HG02678 (cell line): ENCODE data around the gene SLC6A12.
"Not testable (repeated sequence)": the region's sequence is repeated elsewhere in the genome, so short reads cannot be mapped to it uniquely, and the experiment has no call there.

Experiments
- ATAC-seq: cut with Tn5 transposase; IDR thresholded peaks from one replicate; pipeline ENCODE4 v1.9.1; 2021; ENCODE audit warnings: mild to moderate bottlenecking, moderate library complexity; ENCODE audit not compliant: unreplicated experiment

The SLC6A12 gene

DNA sequence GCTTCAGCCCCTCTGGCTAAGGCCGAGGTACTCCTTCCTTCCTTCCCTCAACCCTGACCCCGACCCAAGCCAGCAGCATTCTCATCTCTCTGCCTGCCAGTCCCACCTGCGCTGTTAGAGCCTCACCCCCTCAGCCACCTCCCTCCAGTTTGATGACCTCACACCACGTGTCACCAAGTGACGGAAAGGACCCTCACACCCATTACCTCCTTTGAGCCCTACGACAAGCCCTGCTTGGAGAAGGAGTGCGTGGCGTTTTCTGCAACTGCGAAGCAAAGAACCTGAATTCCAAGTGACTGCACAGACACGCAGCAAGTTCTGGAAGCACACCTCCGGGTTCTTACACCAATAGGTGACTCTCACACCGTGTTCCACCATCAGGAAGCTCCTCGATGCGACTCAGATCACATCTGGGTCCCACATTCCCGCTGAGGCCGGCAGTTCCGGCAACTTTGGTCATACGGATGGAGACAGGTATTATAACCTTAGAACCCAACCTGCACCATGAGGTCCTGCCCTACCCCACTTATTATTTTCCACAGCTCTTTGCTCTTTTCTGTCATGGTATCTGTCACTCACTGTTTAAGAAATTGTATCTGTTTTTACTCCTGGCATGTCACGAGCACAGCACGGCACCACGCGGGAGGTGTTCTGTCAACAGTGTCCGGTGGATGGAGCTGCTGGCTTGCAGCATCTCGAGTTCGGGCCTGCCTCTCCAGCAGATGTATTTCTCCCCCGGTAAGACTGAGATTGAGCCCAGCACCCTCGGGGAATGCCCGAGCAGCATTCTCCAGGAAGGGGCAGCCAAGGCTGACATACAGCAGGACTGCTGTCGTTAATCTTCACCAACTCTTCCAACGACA is 5.0 kb upstream of the SLC6A12 start:
- ATAC-seq: no peak

- ATAC-seq: no peak
Measured at GRCh38 chr12:218221-218620, 4.3 kb upstream of the SLC6A12 start.

DNA sequence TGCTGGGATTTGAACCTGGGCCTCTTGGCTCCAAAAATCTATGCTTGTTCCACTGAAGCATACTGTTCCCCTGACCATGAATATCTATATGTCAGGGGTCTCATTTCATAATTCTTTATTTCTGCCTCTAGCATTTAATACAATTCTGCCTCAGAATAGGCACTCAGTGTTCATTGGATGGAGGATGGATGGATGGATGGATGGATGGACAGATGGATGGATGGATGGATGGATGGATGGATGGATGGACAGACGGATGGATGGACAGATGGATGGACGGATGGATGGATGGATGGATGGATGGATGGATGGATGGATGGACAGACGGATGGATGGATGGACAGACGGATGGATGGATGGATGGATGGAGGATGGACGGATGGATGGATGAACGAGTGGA is 3.1 kb upstream of the SLC6A12 start:
- ATAC-seq: not testable (repeated sequence)

- no peak for ATAC-seq
Measured at GRCh38 chr12:215116-215515, 1.2 kb upstream of the SLC6A12 start.

DNA sequence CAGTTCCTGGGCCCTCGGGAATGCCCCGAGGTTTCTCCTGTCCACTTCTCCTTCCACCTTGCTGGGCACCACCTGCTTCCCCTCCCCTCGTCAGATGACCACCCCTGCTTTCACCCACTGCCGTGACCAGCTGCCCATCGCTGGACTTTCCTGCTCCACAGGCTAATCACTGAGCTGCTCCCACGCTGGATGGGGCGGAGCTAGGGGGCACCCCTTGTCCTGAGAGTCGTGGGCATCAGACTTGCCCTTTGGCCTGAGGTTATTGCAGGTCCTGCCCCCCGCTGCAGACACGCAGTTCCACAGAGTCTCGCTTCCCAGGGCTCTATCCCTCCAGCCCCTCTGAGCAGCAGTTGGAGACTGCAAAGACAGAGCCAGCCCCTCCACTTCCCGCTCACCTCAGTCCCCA is 427 bp downstream of the SLC6A12 start:
- ATAC-seq: no peak

DNA sequence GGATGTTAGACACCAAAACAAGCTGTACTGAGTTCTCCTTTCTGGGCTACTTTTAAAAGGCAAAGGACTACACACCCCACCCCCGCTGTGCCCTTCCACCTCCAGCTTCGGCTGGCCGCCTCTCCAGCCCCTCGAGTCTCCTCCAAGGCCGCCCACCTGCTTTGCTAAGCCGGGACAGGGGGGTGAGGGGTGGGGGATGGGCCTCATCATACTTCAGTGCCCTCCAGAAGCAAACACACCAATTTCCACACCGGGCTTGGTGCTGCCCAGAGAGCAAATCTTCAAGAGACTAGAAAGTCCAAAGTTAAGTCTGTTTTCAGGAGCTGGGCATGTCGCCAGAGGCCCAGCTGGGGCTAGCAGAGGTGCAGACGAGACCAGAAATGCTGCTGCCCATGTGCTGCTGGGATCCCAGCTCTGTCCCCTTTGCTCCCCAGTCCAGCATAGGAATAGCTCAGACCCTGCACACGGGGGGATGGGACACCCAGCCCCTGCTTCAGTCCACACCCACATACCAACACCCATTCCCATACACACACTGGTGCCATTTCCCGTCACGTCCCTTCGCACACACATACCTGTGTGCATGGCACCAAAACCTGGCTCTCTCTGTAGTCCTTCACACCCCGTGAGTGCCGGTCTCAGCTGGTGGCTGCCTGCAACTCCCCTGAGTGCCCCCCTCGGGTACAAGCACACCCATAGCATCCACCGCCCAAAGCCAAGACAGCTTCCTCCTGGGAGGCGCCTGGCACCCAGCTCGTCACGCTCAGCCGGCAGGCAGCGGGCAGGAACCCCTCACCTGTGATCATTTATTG is 1.0 kb downstream of the SLC6A12 start:
- ATAC-seq: no peak

- no peak for ATAC-seq
Measured at GRCh38 chr12:212415-212714, 1.6 kb downstream of the SLC6A12 start.

- no peak for ATAC-seq
Measured at GRCh38 chr12:211639-212414, 2.1 kb downstream of the SLC6A12 start.

- ATAC-seq: no peak
Measured at GRCh38 chr12:211142-211465, 2.9 kb downstream of the SLC6A12 start.

GRCh38 chr12:210277-211141 is 3.4 kb downstream of the SLC6A12 start:
- no peak for ATAC-seq

GRCh38 chr12:209851-210250 is 4.1 kb downstream of the SLC6A12 start:
- ATAC-seq: no peak

GRCh38 chr12:209246-209645 is 4.7 kb downstream of the SLC6A12 start:
- no peak for ATAC-seq

GRCh38 chr12:208813-209212 is 5.1 kb downstream of the SLC6A12 start:
- no peak for ATAC-seq

DNA sequence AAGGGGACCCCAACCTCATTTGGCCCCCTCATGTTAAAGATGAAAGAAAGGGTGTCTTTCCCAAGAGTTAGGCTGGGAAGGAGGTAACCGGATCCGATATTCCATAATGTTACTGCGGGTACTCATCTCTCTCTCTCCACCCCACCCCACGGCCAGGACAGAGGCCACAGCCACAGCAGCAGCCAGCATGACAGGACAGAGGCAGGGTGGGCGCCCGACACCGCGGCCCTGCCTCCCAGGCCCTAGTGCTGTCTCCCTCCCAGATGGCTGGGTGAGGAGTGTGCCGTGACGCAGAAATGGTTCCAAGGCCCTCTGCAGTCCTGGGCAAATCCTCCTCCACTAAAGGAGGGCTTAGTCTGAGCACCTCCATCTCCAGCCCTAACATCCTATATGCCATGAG is 6.2 kb downstream of the SLC6A12 start:
- ATAC-seq: no peak

- ATAC-seq: no peak
Measured at GRCh38 chr12:206746-207440, 7.1 kb downstream of the SLC6A12 start.

GRCh38 chr12:205026-205425 is 8.9 kb downstream of the SLC6A12 start:
- ATAC-seq: no peak

DNA sequence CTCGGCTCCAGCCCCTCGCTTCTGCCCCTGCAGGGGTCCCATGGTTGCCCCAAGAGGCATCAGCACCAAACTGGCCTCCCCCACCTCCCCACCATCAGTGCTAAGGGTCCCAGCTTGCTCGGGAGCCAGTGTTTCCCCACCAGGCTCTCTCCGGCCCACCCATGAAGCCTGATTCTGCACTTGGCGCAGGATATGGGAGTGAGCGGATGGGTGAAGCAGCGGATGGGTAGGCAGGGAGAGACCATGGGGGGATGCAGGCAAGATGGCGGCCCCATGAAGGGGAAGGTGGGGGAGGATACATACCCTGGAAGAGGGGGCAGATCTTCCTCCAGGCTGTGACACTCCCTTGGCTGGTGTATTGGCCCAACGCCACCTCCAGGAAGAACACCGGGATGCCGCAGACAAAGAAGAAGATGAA is 9.7 kb downstream of the SLC6A12 start:
- no peak for ATAC-seq

DNA sequence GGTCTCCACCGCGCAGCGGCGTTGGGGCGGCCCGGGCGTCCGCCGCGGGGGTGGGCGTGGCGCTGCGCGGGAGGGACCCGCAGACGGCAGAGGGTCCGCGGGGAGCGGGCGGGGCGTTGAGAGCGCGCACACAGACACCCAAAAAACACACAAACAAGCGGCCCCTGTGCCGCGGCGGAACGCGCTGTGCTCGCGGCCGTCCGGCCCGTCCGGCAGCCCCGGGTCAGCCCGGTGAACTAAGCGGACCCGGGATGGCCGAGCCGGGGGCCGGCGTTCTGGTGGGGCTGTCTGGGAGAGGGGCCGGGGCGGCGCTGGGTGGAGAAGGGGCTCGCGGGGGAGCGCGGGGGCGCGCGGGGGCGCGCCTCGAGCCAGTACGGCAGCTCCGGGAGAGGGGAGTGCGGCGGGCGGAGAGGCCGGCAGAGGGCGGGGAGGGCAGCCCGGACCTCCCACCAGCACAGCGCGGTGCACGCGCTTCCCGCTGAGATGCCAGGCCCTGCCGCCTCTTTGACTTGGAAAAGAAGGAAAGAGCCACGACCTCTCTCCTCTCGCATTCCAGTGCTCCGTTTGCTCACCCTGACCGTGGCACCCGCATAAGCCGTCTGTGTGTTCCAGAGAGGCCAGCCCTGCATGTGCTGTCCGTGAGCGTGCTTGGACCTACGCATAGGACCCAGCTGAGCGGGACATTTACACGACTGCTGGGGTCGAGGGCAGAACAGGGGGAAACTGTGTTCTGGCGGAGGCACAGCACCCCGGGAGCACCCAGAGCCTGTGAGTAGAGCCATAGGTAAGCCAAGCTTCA is 10.3 kb downstream of the SLC6A12 start:
- no peak for ATAC-seq

DNA sequence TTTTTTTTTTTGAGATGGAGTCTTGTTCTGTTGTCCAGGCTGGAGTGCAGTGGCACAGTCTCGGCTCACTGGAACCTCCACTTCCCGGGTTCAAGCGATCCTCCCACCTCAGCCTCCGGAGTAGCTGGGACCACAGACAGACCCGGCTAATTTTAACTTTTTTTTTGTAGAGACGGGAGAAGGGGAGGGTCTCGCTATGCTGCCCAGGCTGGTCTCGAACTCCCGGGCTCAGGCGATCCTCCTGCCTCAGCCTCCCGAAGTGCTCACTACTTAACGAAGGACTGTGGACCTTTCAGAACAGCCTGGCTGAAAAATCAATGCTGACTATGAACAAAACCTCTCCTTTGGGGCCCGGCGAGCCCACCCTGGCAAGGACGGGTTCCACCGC is 10.9 kb downstream of the SLC6A12 start:
- ATAC-seq: no peak
